Muscle layer of duodenum (tissue), 2 donors: ENCODE results near the gene POGZ.

ENCODE experiments used
- H3K27ac ChIP-seq: one replicate; pipeline ENCODE4 v1.7.0; 2013; ENCODE audit warnings: mild to moderate bottlenecking, low read length
- H3K27me3 ChIP-seq: one replicate; pipeline ENCODE4 v1.7.0; 2013; ENCODE audit warnings: low read depth, mild to moderate bottlenecking, control low read depth, low read length
- H3K36me3 ChIP-seq, 2 donors: one replicate each; pipeline ENCODE4 v1.7.0; 2013; ENCODE audit warnings: low read length in 2 of 2, control low read depth in 1 of 2, mild to moderate bottlenecking in 1 of 2; ENCODE audit not compliant: insufficient read depth in 2 of 2, control insufficient read depth in 1 of 2
- H3K4me1 ChIP-seq, 2 donors: one replicate each; pipeline ENCODE4 v1.7.0; 2013; ENCODE audit warnings: low read length in 2 of 2, mild to moderate bottlenecking in 2 of 2, control low read depth in 1 of 2, moderate library complexity in 1 of 2; ENCODE audit not compliant: insufficient read depth in 2 of 2, control insufficient read depth in 1 of 2
- H3K4me3 ChIP-seq, 2 donors: one replicate each; pipeline ENCODE4 v1.7.0; 2013; ENCODE audit warnings: low read length in 2 of 2, low read depth in 1 of 2, mild to moderate bottlenecking in 1 of 2
- H3K9me3 ChIP-seq, 2 donors: one replicate each; pipeline ENCODE4 v1.7.0; 2013; ENCODE audit warnings: low read length in 2 of 2, control low read depth in 1 of 2, mild to moderate bottlenecking in 1 of 2; ENCODE audit not compliant: control insufficient read depth in 1 of 2
- donor health status: healthy.

Gene POGZ

GRCh38 chr1:151416231-151416630, 43.1 kb downstream of the POGZ start:
- H3K9me3 ChIP-seq = no peaks in the 10 kb centered on the region
- no peaks in the 10 kb centered on the region for H3K27me3 ChIP-seq
- no peak overlapping the region for H3K4me3 ChIP-seq
- no peaks in the 10 kb centered on the region for H3K4me1 ChIP-seq
- H3K36me3 ChIP-seq = peaks cover 22 to 70% of the 10 kb centered on the region in 2 donors
- no peak overlapping the region for H3K27ac ChIP-seq

GRCh38 chr1:151411884-151412283, 47.4 kb downstream of the POGZ start:
- H3K4me3 ChIP-seq = no peak overlapping the region
- no peaks in the 10 kb centered on the region for H3K4me1 ChIP-seq
- H3K36me3 ChIP-seq = peaks cover 58 to 88% of the 10 kb centered on the region in 2 donors
- H3K27me3 ChIP-seq = no peaks in the 10 kb centered on the region
- no peaks in the 10 kb centered on the region for H3K9me3 ChIP-seq
- no peak overlapping the region for H3K27ac ChIP-seq

- no peaks in the 10 kb centered on the region for H3K9me3 ChIP-seq
- no peaks in the 10 kb centered on the region for H3K27me3 ChIP-seq
- no peak overlapping the region for H3K27ac ChIP-seq
- H3K36me3 ChIP-seq = peaks cover 73 to 91% of the 10 kb centered on the region in 2 donors
- no peaks in the 10 kb centered on the region for H3K4me1 ChIP-seq
- no peak overlapping the region for H3K4me3 ChIP-seq
Observed at GRCh38 chr1:151408891-151409290, 50.4 kb downstream of the POGZ start.

GRCh38 chr1:151407304-151407703, 52.0 kb downstream of the POGZ start:
- H3K27me3 ChIP-seq = no peaks in the 10 kb centered on the region
- H3K27ac ChIP-seq = no peak overlapping the region
- H3K4me1 ChIP-seq = no peaks in the 10 kb centered on the region
- no peak overlapping the region for H3K4me3 ChIP-seq
- no peaks in the 10 kb centered on the region for H3K9me3 ChIP-seq
- peaks cover 79 to 87% of the 10 kb centered on the region in 2 donors for H3K36me3 ChIP-seq

- H3K9me3 ChIP-seq = no peaks in the 10 kb centered on the region
- no peak overlapping the region for H3K27ac ChIP-seq
- no peak overlapping the region for H3K4me3 ChIP-seq
- no peaks in the 10 kb centered on the region for H3K27me3 ChIP-seq
- peaks cover 80 to 87% of the 10 kb centered on the region in 2 donors for H3K36me3 ChIP-seq
- H3K4me1 ChIP-seq = peaks cover 0 to 2% of the 10 kb centered on the region in 2 donors
Observed at GRCh38 chr1:151406176-151406575, 53.1 kb downstream of the POGZ start.

- Histone ChIP-seq H3K9me3 (no peaks in the 10 kb centered on the region), H3K4me1 (peaks cover 8 to 10% of the 10 kb centered on the region in 2 donors), H3K27ac (no peak overlapping the region), H3K36me3 (peaks cover 80 to 84% of the 10 kb centered on the region in 2 donors), H3K27me3 (no peaks in the 10 kb centered on the region), H3K4me3 (no peak overlapping the region)
Observed at GRCh38 chr1:151405187-151405951, 53.9 kb downstream of the POGZ start.

GRCh38 chr1:151403612-151404011, 55.7 kb downstream of the POGZ start:
- no peaks in the 10 kb centered on the region for H3K27me3 ChIP-seq
- peaks cover 64 to 68% of the 10 kb centered on the region in 2 donors for H3K36me3 ChIP-seq
- no peaks in the 10 kb centered on the region for H3K9me3 ChIP-seq
- H3K27ac ChIP-seq = no peak overlapping the region
- H3K4me3 ChIP-seq = no peak overlapping the region
- peaks cover 11 to 14% of the 10 kb centered on the region in 2 donors for H3K4me1 ChIP-seq

GRCh38 chr1:151402764-151403163, 56.5 kb downstream of the POGZ start:
- no peak overlapping the region for H3K27ac ChIP-seq
- peaks cover 59% of the 10 kb centered on the region in 2 donors for H3K36me3 ChIP-seq
- H3K4me1 ChIP-seq = peaks cover 11 to 14% of the 10 kb centered on the region in 2 donors
- H3K9me3 ChIP-seq = no peaks in the 10 kb centered on the region
- no peak overlapping the region for H3K4me3 ChIP-seq
- no peaks in the 10 kb centered on the region for H3K27me3 ChIP-seq

- H3K9me3 ChIP-seq = no peaks in the 10 kb centered on the region
- H3K27me3 ChIP-seq = no peaks in the 10 kb centered on the region
- peaks cover 11 to 14% of the 10 kb centered on the region in 2 donors for H3K4me1 ChIP-seq
- H3K4me3 ChIP-seq = no peak overlapping the region
- peaks cover 50 to 52% of the 10 kb centered on the region in 2 donors for H3K36me3 ChIP-seq
- H3K27ac ChIP-seq = no peak overlapping the region
Observed at GRCh38 chr1:151401860-151402259, 57.4 kb downstream of the POGZ start.

- peaks cover 45 to 47% of the 10 kb centered on the region in 2 donors for H3K36me3 ChIP-seq
- no peak overlapping the region for H3K4me3 ChIP-seq
- peaks cover 11 to 14% of the 10 kb centered on the region in 2 donors for H3K4me1 ChIP-seq
- no peak overlapping the region for H3K27ac ChIP-seq
- H3K9me3 ChIP-seq = no peaks in the 10 kb centered on the region
- H3K27me3 ChIP-seq = no peaks in the 10 kb centered on the region
Observed at GRCh38 chr1:151401125-151401788, 58.0 kb downstream of the POGZ start.

GRCh38 chr1:151399324-151400171, 59.7 kb downstream of the POGZ start, which contains the start of gene PSMB4:
PSMB4 (plus strand) TSS chr1:151399573; CDS start chr1:151399588, 15 bp downstream.
- Histone ChIP-seq H3K9me3 (no peaks in the 10 kb centered on the region), H3K27ac (peak within 1 kb of the TSS; percentile 85), H3K27me3 (no peaks in the 10 kb centered on the region), H3K4me1 (peaks cover 11 to 14% of the 10 kb centered on the region in 2 donors), H3K4me3 (peak within 1 kb of the TSS; percentile 82 to 88), H3K36me3 (peaks cover 28 to 31% of the 10 kb centered on the region in 2 donors)
